ENCODE results near the gene CALN1.

The CALN1 gene

DNA sequence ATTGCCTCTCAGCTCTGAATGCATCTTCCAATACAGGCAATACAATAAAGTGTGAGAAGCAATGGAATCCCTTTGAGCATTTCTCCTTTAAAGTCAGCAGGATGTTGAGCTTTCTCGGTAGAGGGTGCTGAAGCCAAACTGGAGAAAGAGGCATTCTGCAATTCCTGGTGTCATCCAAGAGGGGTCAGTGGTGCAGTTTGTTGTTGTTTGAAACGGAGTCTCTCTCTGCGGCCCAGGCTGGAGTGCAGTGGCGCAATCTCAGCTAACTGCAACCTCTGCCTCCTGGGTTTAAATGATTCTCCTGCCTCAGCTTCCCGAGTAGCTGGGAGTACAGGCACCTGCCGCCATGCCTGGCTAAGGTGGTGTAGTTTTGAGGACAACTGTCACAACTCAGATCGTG lies 486.5 kb downstream of the CALN1 start:
- TF ChIP-seq, protein P1, sequence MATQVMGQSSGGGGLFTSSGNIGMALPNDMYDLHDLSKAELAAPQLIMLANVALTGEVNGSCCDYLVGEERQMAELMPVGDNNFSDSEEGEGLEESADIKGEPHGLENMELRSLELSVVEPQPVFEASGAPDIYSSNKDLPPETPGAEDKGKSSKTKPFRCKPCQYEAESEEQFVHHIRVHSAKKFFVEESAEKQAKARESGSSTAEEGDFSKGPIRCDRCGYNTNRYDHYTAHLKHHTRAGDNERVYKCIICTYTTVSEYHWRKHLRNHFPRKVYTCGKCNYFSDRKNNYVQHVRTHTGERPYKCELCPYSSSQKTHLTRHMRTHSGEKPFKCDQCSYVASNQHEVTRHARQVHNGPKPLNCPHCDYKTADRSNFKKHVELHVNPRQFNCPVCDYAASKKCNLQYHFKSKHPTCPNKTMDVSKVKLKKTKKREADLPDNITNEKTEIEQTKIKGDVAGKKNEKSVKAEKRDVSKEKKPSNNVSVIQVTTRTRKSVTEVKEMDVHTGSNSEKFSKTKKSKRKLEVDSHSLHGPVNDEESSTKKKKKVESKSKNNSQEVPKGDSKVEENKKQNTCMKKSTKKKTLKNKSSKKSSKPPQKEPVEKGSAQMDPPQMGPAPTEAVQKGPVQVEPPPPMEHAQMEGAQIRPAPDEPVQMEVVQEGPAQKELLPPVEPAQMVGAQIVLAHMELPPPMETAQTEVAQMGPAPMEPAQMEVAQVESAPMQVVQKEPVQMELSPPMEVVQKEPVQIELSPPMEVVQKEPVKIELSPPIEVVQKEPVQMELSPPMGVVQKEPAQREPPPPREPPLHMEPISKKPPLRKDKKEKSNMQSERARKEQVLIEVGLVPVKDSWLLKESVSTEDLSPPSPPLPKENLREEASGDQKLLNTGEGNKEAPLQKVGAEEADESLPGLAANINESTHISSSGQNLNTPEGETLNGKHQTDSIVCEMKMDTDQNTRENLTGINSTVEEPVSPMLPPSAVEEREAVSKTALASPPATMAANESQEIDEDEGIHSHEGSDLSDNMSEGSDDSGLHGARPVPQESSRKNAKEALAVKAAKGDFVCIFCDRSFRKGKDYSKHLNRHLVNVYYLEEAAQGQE (IDR thresholded peaks at IDR 0.05; ENCODE audit: insufficient read depth in 1 of 2, low read depth in 2 of 2, low read length in 2 of 2): no peak
- TF ChIP-seq TAF1 (IDR thresholded peaks at IDR 0.05; ENCODE audit: borderline replicate concordance, insufficient read depth, low read length) (no peak), FOXP2 (optimal IDR thresholded peaks at IDR 0.05; ENCODE audit: borderline replicate concordance, extremely low read depth, extremely low read length, insufficient read depth) (no peak), POLR2AphosphoS5 (IDR thresholded peaks at IDR 0.05; ENCODE audit: low read depth, low read length) (no peak), SIN3A (IDR thresholded peaks at IDR 0.05; ENCODE audit: borderline replicate concordance, insufficient read depth, low read length) (no peak)

DNA sequence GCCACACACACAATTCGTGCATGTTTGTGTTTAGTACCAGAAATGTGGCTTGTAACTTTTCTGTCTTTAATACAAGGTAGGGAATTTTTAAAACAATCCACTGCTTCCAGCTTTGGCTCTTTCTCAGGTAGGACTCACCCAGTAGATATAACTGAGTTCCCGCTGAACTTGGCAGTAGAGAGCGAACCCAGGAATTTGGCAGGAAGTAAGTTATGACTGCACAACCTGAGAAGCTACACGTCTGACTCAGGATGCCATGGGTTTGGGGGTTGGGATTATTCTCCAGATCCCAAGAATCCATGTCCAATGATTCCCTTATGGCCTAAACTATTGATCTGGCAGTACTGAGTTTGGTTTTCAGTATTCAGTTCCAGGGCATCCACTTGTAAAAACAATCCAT lies 499.7 kb downstream of the CALN1 start:
- TF ChIP-seq TAF1 (IDR thresholded peaks at IDR 0.05; ENCODE audit: borderline replicate concordance, insufficient read depth, low read length) (no peak), SIN3A (IDR thresholded peaks at IDR 0.05; ENCODE audit: borderline replicate concordance, insufficient read depth, low read length) (no peak), POLR2AphosphoS5 (IDR thresholded peaks at IDR 0.05; ENCODE audit: low read depth, low read length) (no peak), FOXP2 (optimal IDR thresholded peaks at IDR 0.05; ENCODE audit: borderline replicate concordance, extremely low read depth, extremely low read length, insufficient read depth) (no peak)
- TF ChIP-seq, protein P1 (IDR thresholded peaks at IDR 0.05; ENCODE audit: insufficient read depth in 1 of 2, low read depth in 2 of 2, low read length in 2 of 2): no peak

DNA sequence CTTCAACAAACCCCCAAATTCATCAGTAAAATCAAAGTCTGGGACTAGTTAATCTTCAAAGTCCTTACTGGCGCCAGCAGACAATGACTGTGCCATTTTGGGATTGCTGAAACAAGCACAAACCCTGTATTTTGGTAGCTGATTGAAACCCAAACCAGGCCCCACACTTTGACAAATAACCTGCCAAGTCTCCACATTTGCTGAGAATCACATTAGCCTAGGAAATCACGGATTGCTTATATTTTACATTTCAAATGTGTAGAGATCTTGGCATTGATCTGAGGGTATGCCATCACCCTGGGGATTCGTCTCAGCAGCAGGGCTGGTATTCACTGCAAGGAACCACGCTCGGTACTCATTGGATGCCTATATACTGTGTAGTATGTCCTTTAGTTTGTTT lies 501.1 kb downstream of the CALN1 start:
- TF ChIP-seq POLR2AphosphoS5 (IDR thresholded peaks at IDR 0.05; ENCODE audit: low read depth, low read length) (no peak), TAF1 (IDR thresholded peaks at IDR 0.05; ENCODE audit: borderline replicate concordance, insufficient read depth, low read length) (no peak), FOXP2 (optimal IDR thresholded peaks at IDR 0.05; ENCODE audit: borderline replicate concordance, extremely low read depth, extremely low read length, insufficient read depth) (no peak), SIN3A (IDR thresholded peaks at IDR 0.05; ENCODE audit: borderline replicate concordance, insufficient read depth, low read length) (no peak)
- TF ChIP-seq, protein P1 (IDR thresholded peaks at IDR 0.05; ENCODE audit: insufficient read depth in 1 of 2, low read depth in 2 of 2, low read length in 2 of 2): no peak

DNA sequence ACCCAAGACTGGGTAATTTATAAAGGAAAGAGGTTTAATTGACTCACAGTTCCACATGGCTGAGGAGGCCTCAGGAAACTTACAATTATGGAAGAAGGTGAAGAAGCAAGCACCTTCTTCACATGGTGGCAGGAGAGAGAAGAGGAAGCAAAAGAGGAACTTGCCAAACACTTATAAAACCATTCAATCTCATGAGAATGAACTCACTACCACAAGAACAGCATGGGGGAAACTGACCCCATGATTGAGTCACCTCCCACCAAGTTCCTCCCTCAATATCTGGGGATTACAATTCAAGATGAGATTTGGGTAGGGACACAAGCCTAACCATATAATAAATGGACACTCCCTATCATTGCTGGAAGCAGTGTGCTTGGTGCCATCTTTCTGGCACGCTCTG lies 506.3 kb downstream of the CALN1 start:
- TF ChIP-seq, protein P1 (IDR thresholded peaks at IDR 0.05; ENCODE audit: insufficient read depth in 1 of 2, low read depth in 2 of 2, low read length in 2 of 2): no peak
- no peak for TF ChIP-seq POLR2AphosphoS5 (IDR thresholded peaks at IDR 0.05; ENCODE audit: low read depth, low read length)

DNA sequence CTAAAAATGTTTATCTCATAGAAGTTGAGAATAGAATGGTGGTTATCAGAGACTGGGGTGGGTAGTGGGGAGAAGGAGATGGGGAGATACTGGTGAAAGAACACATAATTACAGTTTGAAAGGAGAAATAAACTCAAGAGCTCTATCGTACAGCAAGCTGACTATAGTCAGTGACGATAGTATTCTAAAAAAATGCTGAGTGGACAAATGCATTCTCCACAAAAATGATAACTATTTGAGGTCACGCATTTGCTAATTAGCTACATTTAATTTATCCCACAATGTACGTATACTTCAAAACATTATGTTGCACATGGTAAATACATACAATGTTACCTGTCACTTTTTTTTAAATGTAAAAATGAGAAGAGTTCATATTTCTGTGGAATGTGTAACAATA lies 507.7 kb downstream of the CALN1 start:
- no peak for TF ChIP-seq POLR2AphosphoS5 (IDR thresholded peaks at IDR 0.05; ENCODE audit: low read depth, low read length)
- TF ChIP-seq FOXP2 (optimal IDR thresholded peaks at IDR 0.05; ENCODE audit: borderline replicate concordance, extremely low read depth, extremely low read length, insufficient read depth): no peak
- no peak for TF ChIP-seq SIN3A (IDR thresholded peaks at IDR 0.05; ENCODE audit: borderline replicate concordance, insufficient read depth, low read length)
- TF ChIP-seq, protein P1 (IDR thresholded peaks at IDR 0.05; ENCODE audit: insufficient read depth in 1 of 2, low read depth in 2 of 2, low read length in 2 of 2): no peak
- TF ChIP-seq TAF1 (IDR thresholded peaks at IDR 0.05; ENCODE audit: borderline replicate concordance, insufficient read depth, low read length): no peak
